GM19372 (cell line): ENCODE measurements around the gene TTC7B.

Source experiments
- ATAC-seq: cut with Tn5 transposase; IDR thresholded peaks from one replicate; pipeline ENCODE4 v1.9.1; 2021; ENCODE audit warnings: mild to moderate bottlenecking, low read depth, moderate library complexity; ENCODE audit not compliant: unreplicated experiment

The TTC7B gene

DNA sequence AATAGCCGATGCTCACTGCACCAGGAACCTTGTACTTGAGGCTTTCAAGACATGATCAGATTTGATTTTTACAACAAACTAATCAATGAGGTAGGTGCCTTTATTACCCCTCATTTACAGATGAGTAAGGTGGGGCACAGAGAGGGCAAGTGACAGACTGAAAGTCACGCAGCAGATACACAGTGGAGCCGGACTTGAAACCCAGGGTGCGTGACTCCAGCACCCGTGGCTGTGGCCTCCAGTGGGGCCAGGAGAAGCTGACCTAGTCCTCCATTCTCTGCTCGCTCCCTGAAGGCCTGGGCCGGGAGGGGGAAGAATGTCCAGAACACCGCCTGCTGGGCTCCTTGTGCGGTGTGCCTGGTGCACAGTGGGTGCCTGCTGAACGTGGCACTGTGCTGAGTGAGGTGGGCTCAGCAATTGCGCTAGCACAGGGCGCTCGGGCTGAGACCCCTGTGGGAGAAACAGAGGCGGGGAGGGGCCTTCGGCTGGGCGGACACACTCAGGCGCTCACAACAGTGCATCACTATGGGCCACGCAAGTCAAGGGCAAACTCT, 294.2 kb downstream of the TTC7B start:
- ATAC-seq: no peak

DNA sequence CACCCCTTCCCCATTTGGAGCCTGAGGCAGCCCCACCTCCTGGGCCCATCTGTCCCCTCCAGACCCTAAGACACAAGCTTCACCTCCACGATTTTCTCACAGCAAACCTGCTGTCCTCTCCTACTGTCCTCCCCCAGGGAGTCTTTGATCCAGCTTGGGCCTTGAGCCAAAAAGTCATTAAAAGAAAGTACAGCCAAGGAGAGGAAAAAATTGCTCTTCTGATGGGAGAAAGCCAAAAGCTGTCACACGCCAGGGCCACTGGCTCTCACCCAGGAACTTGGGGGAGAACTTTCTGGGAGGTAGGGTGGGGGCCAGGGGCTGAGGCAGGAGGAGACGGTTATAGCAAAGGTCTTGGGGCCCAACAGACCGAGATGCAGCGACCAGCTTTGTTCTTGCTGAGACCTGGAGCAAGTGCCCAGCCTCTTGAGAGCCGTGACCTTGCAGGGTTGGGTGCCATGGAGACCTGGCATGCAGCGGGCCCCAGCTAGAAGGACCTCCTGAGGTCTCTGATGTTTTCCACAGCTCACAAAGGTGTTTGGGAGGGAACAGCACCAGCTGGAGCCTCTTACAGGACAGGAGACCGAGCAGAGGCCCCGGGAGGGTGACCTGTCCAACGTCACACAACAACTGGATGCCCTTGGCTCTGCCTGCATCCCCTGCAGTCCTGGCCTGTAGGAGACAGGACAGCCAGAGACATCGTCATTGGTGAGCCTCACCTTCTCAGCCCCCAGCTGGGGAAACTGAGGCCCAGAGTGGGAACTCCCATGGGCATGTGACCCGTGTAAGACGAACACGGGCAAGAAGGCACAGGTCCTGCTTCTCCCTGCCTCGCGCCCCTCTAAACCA, 294.9 kb downstream of the TTC7B start:
- ATAC-seq: no peak

DNA sequence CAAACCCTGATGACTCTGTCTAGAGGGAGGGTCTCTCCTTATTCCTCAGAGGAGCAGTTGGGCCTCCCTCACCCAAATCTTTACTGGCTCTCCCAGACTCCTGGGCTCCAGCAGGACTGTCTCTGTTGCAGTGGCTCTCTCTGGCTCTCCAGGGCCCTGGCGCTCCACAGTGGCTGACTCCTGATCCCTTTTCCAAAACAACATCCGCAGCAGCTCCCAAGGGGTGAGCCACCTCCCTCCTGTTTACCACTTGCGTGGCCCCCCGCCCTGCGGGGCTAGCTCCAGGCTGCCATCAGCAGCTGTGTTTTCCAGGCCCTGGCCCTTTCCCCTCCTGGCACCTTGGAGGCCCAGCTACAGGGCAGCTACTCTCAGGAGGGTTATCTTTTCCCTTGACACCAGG, 295.9 kb downstream of the TTC7B start:
- no peak for ATAC-seq

DNA sequence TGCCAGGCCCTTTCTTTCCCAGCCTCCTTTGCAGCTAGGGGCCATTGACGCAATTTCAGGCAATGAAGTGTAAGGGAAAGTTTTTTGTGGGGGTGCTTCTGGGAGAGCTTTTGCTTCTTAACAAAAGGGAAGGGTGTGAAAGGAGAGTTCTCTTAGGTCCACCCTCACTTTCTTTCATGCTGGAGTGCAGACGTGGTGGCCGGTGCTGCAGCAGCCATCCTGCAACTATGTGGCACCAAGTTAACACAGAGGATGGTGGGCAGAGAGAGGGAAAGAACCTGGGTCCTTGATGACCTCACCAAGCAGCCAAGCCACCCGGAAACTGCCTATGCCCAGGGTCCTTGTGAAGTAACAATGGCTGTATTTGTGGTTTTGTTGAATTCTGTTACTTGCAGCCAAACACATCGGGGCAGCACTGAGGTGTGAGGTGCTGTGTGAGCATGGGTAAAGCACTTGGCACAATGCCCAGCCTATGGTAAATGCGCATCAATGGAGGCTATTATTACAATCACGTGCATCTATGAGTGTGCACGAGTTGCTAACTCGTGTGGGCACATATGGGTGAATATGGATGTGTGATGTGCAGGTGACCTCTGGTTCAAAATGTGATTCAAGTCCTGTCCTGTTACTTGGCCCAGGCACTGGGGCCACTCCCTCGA, 296.8 kb downstream of the TTC7B start:
- no peak for ATAC-seq

DNA sequence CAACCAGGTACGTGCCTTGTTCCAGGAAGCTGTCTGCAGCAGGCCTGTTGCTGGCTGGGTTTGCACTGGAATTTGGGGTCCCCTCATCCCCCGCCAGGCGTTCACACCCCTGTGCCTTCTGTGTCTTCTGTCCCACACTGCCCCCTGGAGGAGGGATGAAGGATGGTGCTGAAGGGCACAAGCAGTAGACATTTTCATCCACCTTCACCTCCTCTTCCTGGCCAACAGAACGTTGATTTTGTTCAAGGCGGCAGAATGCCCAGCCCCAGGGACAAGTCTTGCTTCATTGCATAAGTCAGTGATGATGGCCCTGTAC, 297.3 kb downstream of the TTC7B start:
- no peak for ATAC-seq

DNA sequence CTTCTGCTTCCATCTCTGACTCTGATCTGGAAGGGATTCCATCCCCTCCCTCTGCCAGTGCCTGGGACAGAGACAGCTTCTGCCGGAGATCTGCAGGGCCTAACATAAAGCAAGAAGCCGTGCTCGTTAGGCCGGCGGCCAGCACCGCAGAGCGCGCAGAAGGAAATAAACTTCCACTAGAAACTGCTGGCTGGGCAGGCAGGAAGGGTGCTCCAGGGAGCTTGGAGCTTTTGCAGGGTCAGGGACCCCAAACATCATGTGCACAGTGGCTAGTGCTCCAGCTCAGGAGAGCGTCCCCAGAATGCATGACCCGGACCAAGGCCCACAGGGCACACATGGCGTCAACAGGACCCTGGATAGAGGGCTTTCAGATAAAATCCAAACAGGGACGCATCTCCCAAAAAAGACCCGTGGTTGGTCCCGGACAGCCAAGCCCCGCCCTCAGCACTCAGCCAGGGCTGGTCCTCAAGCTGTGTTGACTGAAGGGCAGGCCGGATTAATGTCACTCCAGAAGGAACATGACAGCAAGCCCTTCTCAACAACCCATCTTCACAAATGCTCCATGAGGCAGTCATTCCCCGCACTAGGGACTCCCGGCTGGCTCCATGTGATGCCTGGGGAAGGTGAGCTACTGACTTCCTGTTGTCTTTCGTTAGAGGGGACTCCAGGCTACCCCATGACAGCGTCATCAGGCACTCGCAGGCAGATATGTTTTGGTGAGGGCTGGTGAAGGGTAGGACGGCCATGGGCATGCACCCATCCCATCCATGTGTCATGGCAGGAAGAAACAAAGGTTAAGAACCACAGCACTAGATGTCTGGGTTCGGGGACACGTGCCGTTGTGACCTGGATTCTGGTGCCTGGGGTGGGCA, 297.9 kb downstream of the TTC7B start:
- no peak for ATAC-seq

DNA sequence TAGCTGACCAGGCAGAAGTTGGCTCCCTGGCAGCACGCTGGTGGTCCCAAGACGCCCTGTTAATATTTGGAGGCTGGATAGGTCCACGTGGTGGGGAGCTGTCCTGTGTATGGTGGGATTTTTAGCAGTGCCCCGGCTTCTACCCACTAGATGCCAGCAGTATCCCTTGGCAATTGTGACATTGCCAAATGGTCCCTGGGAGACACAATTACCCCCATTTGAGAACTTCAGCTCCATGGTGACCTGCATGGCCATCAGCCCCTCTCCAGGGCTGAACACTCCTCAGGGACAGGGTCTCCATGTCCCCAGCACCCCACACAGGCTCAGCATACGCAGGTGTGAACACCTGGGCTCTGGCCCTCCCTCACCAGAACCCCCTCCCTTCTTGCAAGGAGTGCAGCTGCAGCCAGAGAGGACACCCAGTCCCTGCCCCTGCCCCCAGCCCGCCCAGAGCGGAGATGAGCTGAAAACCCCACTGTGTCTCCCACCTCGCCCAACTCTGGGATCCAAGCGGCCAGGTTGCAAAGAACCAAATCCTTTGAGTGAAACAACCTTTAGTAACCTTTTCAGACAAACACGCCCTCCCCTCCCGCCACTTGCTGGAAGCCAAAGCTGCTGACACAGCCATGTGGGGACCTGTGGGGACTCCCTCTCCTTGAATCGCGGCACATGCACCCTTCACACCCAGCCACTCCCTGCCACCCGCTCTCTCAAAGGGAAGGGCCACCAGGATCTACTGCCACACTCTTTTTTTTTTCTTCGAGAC, 299.0 kb downstream of the TTC7B start:
- no peak for ATAC-seq

DNA sequence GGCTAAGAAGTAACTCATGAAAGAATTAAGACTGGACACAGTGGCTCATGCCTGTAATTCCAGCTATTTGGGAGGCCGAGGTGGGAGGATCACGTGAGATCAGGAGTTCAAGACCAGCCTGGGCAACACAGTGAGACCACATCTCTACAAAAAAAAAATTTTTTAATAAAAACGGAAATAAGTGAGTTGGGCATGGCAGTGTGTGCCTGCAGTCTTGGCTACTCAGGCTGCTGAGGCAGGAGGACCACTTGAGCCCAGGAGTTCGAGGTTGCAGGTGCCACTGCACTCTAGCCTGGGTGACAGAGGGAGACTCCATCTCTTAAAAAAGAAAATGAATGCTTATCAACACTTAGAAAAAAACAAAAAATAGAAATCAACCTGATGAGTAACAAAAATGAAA, 301.7 kb downstream of the TTC7B start:
- no peak for ATAC-seq

DNA sequence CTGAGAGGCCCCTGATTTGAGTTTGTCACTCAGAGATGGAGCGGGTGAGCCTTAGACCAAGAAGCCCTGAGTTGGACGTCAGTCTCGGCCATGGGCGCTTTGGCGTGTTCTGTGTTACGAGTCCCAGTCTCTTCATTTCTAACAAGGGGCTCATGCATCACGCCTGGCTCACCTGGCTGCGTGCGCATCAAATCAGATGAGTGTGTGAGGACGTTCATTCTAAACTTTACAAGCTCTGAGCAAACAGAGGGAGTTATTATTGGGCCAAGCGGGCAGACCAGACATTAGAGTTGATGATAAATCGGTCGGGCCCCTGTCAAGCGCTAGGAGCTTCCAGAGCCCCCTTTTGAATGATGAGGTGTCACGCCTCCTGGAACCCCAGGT, 302.2 kb downstream of the TTC7B start:
- no peak for ATAC-seq

DNA sequence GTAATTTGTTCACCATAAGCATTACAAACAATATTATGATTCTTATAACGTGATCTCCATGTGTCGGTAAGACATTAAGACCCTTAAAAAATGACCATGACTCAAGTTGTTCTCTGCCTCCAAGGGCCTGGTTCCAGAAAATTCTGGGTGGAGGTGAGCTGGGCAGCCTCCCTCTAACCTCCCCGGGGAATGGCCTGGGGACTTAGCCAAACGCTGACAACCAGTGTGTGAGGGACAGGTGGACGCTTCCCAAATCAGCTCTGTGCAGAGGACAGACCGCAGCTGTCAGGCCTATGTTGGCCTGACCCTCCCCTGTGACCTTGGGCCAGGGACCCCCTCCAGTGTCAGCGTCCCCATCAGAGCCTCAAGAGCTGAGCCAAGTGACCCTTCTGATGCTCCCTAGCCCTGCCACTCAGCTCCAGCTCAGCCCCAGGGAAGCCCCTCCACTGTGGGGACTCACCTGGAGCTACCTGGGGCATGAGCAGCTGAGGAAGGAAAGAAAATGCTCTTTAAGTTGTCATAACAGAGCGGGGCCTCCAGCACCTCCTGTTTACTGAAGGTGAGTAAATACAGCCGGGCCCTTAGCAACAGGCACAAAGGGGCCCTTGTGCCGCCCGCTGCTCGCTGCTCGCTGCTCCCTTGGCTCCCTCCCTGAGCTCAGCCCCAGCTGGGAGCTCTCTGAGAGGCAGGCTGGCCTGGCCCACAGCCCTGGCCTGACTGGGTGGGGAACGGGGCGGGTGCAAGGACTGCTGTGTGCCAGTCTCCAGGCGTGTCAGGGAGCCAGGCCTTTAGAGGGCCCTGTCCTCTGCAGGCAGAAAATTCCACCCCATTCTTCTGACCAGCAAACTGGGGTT, 302.8 kb downstream of the TTC7B start:
- ATAC-seq: no peak

DNA sequence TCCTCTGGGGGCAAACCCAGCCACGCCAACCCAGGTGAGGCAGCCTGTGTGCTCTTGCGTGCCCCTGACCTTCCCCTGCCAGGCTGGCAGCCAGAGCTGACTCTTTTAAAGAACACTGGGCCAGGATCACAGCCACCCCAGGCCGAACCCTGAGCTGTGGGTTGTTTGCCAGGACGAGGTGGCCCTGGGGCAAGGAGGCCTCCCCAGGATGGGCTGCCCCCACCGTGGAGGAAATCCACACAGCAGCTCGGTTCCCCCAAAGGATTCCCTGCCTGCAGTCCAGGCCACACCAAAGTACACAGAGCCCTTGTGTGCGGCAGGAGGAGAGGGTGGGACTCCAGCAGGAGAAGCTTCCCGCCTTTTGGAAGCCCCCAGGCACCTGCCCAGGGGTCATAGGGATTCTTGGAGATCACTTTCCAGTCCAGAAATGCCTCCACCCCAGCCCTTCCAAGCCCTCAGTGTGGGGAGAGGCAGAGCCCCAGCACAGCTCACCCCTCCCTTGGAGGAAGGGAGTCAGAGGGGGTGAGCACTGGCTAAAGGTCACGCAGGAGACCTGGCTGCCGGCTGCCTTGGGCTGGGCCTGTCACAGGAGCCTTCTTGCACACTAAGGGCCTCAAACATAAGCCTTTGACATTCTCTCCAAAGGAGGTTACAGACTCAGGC, 303.8 kb downstream of the TTC7B start:
- no peak for ATAC-seq

DNA sequence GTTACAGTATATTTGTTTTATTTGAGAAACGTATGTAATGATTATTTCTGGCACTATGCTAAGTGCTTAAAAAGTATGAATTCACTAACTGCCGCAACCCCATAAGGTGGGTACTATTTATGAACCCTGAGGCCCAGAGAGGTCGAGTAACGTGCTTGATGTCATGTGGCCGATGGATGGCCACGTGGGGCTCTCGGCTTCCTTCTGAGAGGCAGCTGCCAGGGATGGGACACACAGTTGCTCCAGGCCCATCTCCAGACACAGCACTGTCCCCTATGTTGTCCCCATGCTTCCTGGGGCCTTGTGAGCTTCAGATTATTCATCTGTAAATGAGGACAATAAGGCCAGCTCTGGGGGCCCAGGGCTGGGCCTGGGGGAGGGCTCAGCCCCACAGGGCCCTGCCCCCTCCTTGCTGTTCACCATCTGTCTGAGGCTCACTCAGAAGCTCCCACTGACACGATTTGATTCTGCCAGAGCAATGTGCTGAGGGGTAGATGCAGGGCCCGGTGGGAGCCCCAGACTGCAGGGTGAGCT, 304.4 kb downstream of the TTC7B start:
- ATAC-seq: no peak

DNA sequence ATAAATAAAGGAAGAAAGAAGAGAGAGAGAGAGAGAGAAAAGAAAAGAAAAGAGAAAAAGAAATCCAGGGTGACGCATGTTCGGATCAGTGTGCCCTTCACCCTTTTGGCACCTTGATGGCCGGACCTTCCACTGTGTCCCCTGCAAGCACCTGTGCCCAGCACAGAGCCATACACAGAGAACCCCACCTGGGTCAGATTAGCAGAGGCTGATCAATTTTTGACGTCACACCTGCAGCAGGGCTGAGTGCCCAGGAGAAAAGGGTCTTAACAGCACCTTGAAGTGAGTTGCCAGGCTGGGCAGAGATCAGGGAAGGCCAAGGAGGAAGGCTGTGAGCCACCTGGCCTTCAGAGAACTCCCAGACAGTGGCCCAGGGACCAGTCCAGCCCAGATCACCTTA, 305.0 kb downstream of the TTC7B start:
- ATAC-seq: no peak

DNA sequence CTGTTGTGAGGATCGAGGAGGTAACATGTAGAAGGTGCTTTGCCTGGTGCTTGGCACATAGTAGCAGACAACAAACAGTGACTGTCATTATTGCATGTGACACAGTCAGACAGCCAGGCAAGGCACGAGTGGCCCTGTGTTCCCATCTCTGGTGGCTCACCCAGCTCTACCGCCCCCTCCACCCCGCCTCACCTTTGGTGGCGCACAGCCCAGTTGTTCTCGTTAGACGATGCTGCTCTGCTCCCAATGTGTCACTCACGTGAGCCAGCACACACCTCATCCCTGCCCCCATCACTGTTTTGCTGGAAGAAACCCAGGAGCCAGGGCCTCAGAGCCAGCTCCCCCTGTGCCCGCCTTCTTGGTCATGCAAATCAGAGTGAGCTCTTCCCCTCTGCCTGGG, 306.1 kb downstream of the TTC7B start:
- ATAC-seq: no peak

DNA sequence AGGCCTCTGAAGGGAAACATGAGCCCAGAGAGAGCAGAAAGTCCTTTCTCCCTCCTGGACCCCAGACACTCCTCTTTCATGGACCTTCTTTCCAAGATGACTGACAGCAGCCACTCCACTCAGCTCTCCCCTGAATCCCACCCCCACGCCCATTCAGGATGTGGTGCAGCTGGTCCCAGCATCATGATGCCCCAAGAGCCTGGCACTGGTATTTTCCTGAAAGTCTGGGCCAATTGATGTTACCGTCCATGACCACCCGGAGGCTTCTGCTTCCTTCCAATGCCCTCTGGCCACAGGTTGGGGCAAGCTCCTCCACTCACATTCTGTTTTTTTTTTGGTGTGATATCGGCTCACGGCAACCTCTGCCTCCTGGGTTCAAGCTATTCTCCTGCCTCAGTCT, 306.8 kb downstream of the TTC7B start:
- no peak for ATAC-seq

DNA sequence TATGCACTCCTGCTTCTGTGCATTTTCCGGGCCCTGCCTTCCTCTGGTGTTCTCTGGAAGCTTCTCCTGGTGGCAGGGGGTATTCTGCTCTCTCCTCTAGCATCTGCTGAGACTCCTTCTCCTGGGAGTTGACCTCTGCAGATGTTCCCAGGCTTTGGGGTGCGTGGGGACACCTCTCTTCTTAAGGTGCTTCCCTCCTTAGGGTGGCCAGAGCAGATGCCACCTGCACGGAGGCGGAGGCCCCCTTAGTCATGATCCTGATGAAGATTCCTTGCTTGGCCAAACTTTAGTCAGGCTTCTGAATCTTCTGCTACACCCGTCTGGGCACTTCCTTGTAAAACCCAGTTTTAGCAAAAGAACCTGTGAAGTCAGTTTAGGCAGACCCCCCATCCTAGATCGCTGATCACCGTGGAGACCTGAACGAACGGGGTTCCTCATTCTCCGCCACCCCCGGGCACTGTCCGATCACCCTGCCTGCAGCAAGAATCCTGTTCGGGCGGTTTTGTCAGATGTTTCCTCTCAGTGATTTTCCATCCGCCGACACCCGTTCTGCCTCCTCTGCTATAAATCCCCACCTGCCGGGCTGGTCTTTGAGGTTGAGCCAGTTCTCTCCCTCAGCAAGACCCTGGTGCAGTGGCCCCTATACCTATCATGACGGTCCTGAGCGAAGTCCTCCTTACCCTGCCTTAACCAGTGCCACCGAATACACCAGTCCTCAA, 307.5 kb downstream of the TTC7B start:
- no peak for ATAC-seq

DNA sequence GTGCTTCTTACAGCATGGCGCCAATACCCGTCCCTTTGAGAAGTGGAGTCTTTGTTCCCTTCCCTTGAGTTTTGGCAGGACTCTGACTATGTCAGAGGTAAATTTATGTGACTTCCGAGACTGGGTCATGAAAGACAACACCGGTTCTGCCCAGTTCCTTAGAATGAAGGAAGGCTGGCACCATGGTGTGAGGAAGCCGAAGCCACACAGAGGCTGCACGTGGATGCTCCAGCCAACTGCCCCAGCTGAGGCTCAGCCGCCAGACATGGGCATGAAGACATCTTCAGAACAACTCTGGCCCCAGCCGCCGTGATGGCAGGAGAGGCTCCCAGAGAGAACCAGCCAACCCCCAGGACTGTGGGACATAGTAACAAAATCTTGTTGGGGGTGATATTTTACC, 308.2 kb downstream of the TTC7B start:
- ATAC-seq: no peak

DNA sequence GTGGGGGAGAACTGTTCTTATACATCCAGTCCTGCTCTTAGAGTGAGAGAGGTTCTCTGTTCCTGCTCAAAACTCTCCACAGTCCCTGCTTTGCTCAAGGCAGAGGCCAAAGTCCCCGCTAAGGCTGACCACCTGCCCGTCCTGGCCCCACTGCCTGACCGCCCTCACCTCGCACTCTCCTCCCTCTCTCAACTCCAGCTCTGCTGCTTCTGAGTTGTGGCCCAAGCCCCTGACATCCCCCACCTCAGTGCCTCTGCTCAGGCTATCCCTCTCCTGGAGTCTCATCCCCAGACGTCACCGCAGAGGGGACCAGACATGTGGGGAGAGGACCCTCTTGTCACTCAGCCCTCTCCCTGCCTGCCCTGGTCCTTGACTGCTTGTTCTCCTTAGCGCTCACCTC, 308.8 kb downstream of the TTC7B start:
- ATAC-seq: no peak
